IMR-90 (cell line): ENCODE data around the gene CNOT2. TPM values are rescaled to one million over a fixed set of nuclear protein-coding genes. Genes with fewer than 3 reads are reported as not detected.

Experiments
- ATAC-seq: fragments of 200-7000 bp; cut with Tn5 transposase; 2 replicates; pipeline ENCODE4 v1.9.1; 2020; ENCODE audit warnings: low read depth, mild to moderate bottlenecking, moderate library complexity
- BruUV-seq: library from RNA; stranded (reverse); fragments of 400-500 nt; replicated peaks from 2 replicates; lab custom pipeline; 2021; lab: Mats Ljungman, UMichigan
- CTCF ChIA-PET: fragments of 300-600 bp; formaldehyde crosslinking; extraction: SDS; loops from one replicate; lab custom pipeline; 2021; ENCODE audit warnings: antibody characterized with exemption; lab: Yijun Ruan, JAX
- POLR2A ChIA-PET: fragments of 300-600 bp; sonication (Branson Sonifier 250); formaldehyde crosslinking; loops from one replicate; lab custom pipeline; 2022; ENCODE audit warnings: antibody characterized with exemption; ENCODE audit not compliant: unreplicated experiment; lab: Charles Lee
- DNase-seq: peaks from one replicate; pipeline ENCODE4 v3.0.0; 2013
- H2AFZ ChIP-seq: replicated peaks from 2 replicates; pipeline ENCODE3; 2013; ENCODE audit warnings: low read length, mild to moderate bottlenecking; ENCODE audit not compliant: poor library complexity
- H2AK5ac ChIP-seq: 2 replicates; pipeline ENCODE4 v1.6.1; 2013; ENCODE audit warnings: low read depth, low read length, inconsistent platforms
- H2AK9ac ChIP-seq: replicated peaks from 2 replicates; pipeline ENCODE3; 2013; ENCODE audit warnings: mild to moderate bottlenecking, low read depth, low read length, moderate library complexity; ENCODE audit not compliant: poor library complexity
- H2BK120ac ChIP-seq: 2 replicates; pipeline ENCODE4 v1.6.1; 2013; ENCODE audit warnings: low read depth, low read length, inconsistent platforms
- H2BK15ac ChIP-seq: 3 replicates; pipeline ENCODE4 v1.6.1; 2013; ENCODE audit warnings: low read depth, low read length, inconsistent platforms
- H2BK20ac ChIP-seq: 2 replicates; pipeline ENCODE4 v1.6.1; 2013; ENCODE audit warnings: low read depth, mild to moderate bottlenecking, inconsistent platforms, low read length, moderate library complexity
- H2BK5ac ChIP-seq: 2 replicates; pipeline ENCODE4 v1.6.1; 2013; ENCODE audit warnings: mild to moderate bottlenecking, low read depth, low read length, inconsistent platforms; ENCODE audit not compliant: poor library complexity, severe bottlenecking
- H3K14ac ChIP-seq: replicated peaks from 2 replicates; pipeline ENCODE4 v1.6.1; 2013; ENCODE audit warnings: low read depth, low read length, inconsistent platforms
- H3K18ac ChIP-seq: 2 replicates; pipeline ENCODE4 v1.6.1; 2013; ENCODE audit warnings: low read depth, low read length, control low read depth
- H3K23ac ChIP-seq: 2 replicates; pipeline ENCODE4 v1.6.1; 2013; ENCODE audit warnings: low read depth, low read length, inconsistent platforms
- H3K27ac ChIP-seq: 2 replicates; pipeline ENCODE4 v1.5.1; 2013; ENCODE audit warnings: mild to moderate bottlenecking, control low read depth, low read length; ENCODE audit not compliant: insufficient read depth
- H3K27me3 ChIP-seq: 2 replicates; pipeline ENCODE4 v1.6.1; 2013; ENCODE audit warnings: low read length; ENCODE audit not compliant: control insufficient read depth, insufficient read depth
- H3K36me3 ChIP-seq: 2 replicates; pipeline ENCODE4 v1.6.1; 2013; ENCODE audit warnings: low read length, mixed read lengths; ENCODE audit not compliant: control insufficient read depth, insufficient read depth
- H3K4ac ChIP-seq: 2 replicates; pipeline ENCODE4 v1.6.1; 2013; ENCODE audit warnings: low read depth, low read length, inconsistent platforms
- H3K4me1 ChIP-seq: 2 replicates; pipeline ENCODE4 v1.6.1; 2013; ENCODE audit warnings: low read length, mixed read lengths; ENCODE audit not compliant: control insufficient read depth, insufficient read depth
- H3K4me2 ChIP-seq: 2 replicates; pipeline ENCODE4 v1.6.1; 2013; ENCODE audit warnings: low read depth, mild to moderate bottlenecking, control low read depth, low read length, moderate library complexity
- H3K4me3 ChIP-seq: 2 replicates; pipeline ENCODE4 v1.5.1; 2013; ENCODE audit warnings: low read depth, mild to moderate bottlenecking, control low read depth, low read length, moderate library complexity; ENCODE audit not compliant: insufficient read depth
- H3K56ac ChIP-seq: 2 replicates; pipeline ENCODE4 v1.6.1; 2013; ENCODE audit warnings: low read length, inconsistent platforms; ENCODE audit not compliant: insufficient read depth; ENCODE audit errors: extremely low read depth
- H3K79me1 ChIP-seq, 2 experiments: 2 replicates each; pipeline ENCODE4 v1.6.1; 2013; ENCODE audit warnings: low read length in 2 of 2, inconsistent platforms in 1 of 2, low read depth in 1 of 2
- H3K9ac ChIP-seq: 2 replicates; pipeline ENCODE4 v1.6.1; 2013; ENCODE audit warnings: low read depth, low read length, control low read depth
- H3K9me1 ChIP-seq: 2 replicates; pipeline ENCODE4 v1.6.1; 2013; ENCODE audit warnings: low read length, inconsistent platforms; ENCODE audit not compliant: insufficient read depth
- H3K9me3 ChIP-seq: 2 replicates; pipeline ENCODE4 v1.6.1; 2013; ENCODE audit warnings: low read length; ENCODE audit not compliant: control insufficient read depth, insufficient read depth
- H4K20me1 ChIP-seq: 2 replicates; pipeline ENCODE4 v1.6.1; 2013; ENCODE audit warnings: low read length, inconsistent platforms; ENCODE audit not compliant: insufficient read depth
- H4K5ac ChIP-seq: 2 replicates; pipeline ENCODE4 v1.6.1; 2013; ENCODE audit warnings: mild to moderate bottlenecking, low read depth, low read length, control low read depth
- H4K8ac ChIP-seq, 2 experiments: 2 replicates each; pipeline ENCODE4 v1.6.1; 2013; ENCODE audit warnings: low read depth in 2 of 2, low read length in 2 of 2, control low read depth in 1 of 2, inconsistent platforms in 1 of 2
- H4K91ac ChIP-seq: 2 replicates; pipeline ENCODE4 v1.6.1; 2013; ENCODE audit warnings: low read depth, low read length, inconsistent platforms; ENCODE audit not compliant: insufficient read depth
- CEBPB ChIP-seq: IDR thresholded peaks from 2 replicates; pipeline ENCODE4 v1.6.1; 2012; ENCODE audit warnings: low read depth, low read length, improper control_type of control experiment
- ELK1 ChIP-seq: fragments of 150-350 bp; IDR thresholded peaks from 2 replicates; pipeline ENCODE4 v1.6.1; 2016; ENCODE audit warnings: low read depth, mild to moderate bottlenecking, low read length, moderate library complexity, borderline replicate concordance
- MAFK ChIP-seq: IDR thresholded peaks from 2 replicates; pipeline ENCODE4 v1.6.1; 2012; ENCODE audit warnings: low read depth, low read length, improper control_type of control experiment
- MAZ ChIP-seq: IDR thresholded peaks from 2 replicates; pipeline ENCODE4 v1.6.1; 2012; ENCODE audit warnings: low read depth, mild to moderate bottlenecking, low read length, improper control_type of control experiment, moderate library complexity, borderline replicate concordance
- MXI1 ChIP-seq: IDR thresholded peaks from 2 replicates; pipeline ENCODE4 v1.6.1; 2012; ENCODE audit warnings: low read depth, mild to moderate bottlenecking, low read length, moderate library complexity, borderline replicate concordance
- NFE2L2 ChIP-seq: fragments of 150-350 bp; IDR thresholded peaks from 2 replicates; pipeline ENCODE4 v1.6.1; 2016; ENCODE audit warnings: low read depth, mild to moderate bottlenecking, low read length
- POLR2A ChIP-seq: IDR thresholded peaks from 2 replicates; pipeline ENCODE4 v1.6.1; 2012; ENCODE audit warnings: mild to moderate bottlenecking, low read depth, low read length
- RAD21 ChIP-seq: IDR thresholded peaks from 2 replicates; pipeline ENCODE4 v1.6.1; 2012; ENCODE audit warnings: low read length, improper control_type of control experiment
- RCOR1 ChIP-seq: IDR thresholded peaks from 2 replicates; pipeline ENCODE4 v1.6.1; 2012; ENCODE audit warnings: mild to moderate bottlenecking, low read length, improper control_type of control experiment; ENCODE audit not compliant: insufficient replicate concordance
- RFX5 ChIP-seq: IDR thresholded peaks from 2 replicates; pipeline ENCODE4 v1.8.0; 2012; ENCODE audit warnings: low read depth, mild to moderate bottlenecking, low read length, moderate library complexity
- SMC3 ChIP-seq: fragments of 150-350 bp; IDR thresholded peaks from 2 replicates; pipeline ENCODE4 v1.6.1; 2016; ENCODE audit warnings: low read depth, mild to moderate bottlenecking, antibody characterized with exemption, low read length, moderate library complexity
- dilution Hi-C: fragments of 300-500 bp; cut with HindIII; formaldehyde crosslinking; loops from one replicate; pipeline ENCODE4 v1.14.3; 2018; ENCODE audit warnings: low sequenced_read_pairs; ENCODE audit not compliant: unreplicated experiment
- in situ Hi-C: fragments of 300-500 bp; cut with MboI; formaldehyde crosslinking; loops from 3 replicates; pipeline ENCODE4 v1.14.3; 2019; ENCODE audit warnings: low sequenced_read_pairs, inconsistent platforms, mixed read lengths
- intact Hi-C: fragments of 100-400 bp; cut with micrococcal nuclease; formaldehyde crosslinking; loops from 2 replicates; pipeline ENCODE4 v1.10.0; 2022
- polyA plus RNA-seq, 3 experiments: library from polyadenylated mRNA; depleted of rRNA; stranded (reverse); fragments of >200 nt; gene quantifications; 2 replicates each; pipeline ENCODE4 v1.2.3, GENCODE V29; 2012; ENCODE audit warnings: low replicate concordance in 1 of 3
- total RNA-seq: library from RNA; depleted of rRNA; stranded (reverse); fragments of >200 nt; gene quantifications from 2 replicates; pipeline ENCODE4 v1.2.3, GENCODE V29; 2012
- TF ChIP-seq, protein P1 (sequence below): conservative IDR thresholded peaks from 2 replicates; pipeline ENCODE4 v1.5.1; 2012; ENCODE audit warnings: mild to moderate bottlenecking, low read depth, low read length, improper control_type of control experiment
- TF ChIP-seq, protein P2 (sequence below): fragments of 150-350 bp; IDR thresholded peaks from 2 replicates; pipeline ENCODE4 v1.6.1; 2017; ENCODE audit warnings: mild to moderate bottlenecking, antibody characterized with exemption, low read length, low read depth

Gene CNOT2
- total and polyA plus RNA-seq, 2 of the 4 experiments (the other 2 are of a cell fraction), result 63.4 to 159 TPM

DNA sequence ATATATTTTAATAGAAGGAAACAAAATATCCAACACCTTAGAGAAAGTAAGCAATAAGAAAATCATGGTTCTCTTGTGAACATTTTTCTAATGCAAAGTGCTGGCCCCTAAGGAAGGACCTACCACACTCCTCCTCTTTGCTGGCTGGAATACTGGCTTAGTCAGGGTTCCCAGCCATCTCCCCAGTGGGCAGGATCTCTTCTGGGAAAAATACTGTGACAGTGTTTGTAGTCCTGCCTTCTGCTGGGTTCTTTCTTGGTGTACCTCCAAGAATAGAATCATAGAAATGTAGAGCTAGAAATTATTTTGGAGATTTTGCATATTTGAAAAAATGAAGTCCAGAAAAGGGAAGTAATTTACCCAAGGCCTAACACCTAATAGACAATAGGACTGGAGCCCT lies 154.8 kb downstream of the CNOT2 start:
- Histone ChIP-seq H3K4me3 (no peak overlapping the region), H2BK120ac (no peak overlapping the region), H3K9me3 (no peaks in the 10 kb centered on the region), H2BK15ac (no peak overlapping the region), H4K20me1 (no peaks in the 10 kb centered on the region), H3K4me1 (no peaks in the 10 kb centered on the region), H4K91ac (no peak overlapping the region), H2BK5ac (no peak overlapping the region), H4K5ac (no peak overlapping the region), H3K4me2 (no peak overlapping the region), H2AK9ac (no peak overlapping the region), H3K79me1 (no peaks in the 10 kb centered on the region), H3K9ac (no peak overlapping the region), H3K27ac (no peak overlapping the region), H3K18ac (no peak overlapping the region), H3K23ac (no peak overlapping the region), H3K36me3 (no peaks in the 10 kb centered on the region), H4K8ac (no peak overlapping the region), H3K9me1 (no peaks in the 10 kb centered on the region), H3K56ac (no peak overlapping the region), H3K4ac (no peak overlapping the region), H2AK5ac (no peak overlapping the region), H3K14ac (no peak overlapping the region), H3K27me3 (no peaks in the 10 kb centered on the region), H2AFZ (no peak overlapping the region), H2BK20ac (no peak overlapping the region)
- no TSS peak for BruUV-seq
- CTCF ChIA-PET, result no interaction called here
- in situ Hi-C loops (no loop called here), dilution Hi-C loops (no loop called here), intact Hi-C loops (no loop called here)
- POLR2A ChIA-PET, result no interaction called here
- DNase-seq, result no peak
- no peak for ATAC-seq
- no peak for TF ChIP-seq NFE2L2
- TF ChIP-seq ELK1, result no peak
- TF ChIP-seq, protein P1, sequence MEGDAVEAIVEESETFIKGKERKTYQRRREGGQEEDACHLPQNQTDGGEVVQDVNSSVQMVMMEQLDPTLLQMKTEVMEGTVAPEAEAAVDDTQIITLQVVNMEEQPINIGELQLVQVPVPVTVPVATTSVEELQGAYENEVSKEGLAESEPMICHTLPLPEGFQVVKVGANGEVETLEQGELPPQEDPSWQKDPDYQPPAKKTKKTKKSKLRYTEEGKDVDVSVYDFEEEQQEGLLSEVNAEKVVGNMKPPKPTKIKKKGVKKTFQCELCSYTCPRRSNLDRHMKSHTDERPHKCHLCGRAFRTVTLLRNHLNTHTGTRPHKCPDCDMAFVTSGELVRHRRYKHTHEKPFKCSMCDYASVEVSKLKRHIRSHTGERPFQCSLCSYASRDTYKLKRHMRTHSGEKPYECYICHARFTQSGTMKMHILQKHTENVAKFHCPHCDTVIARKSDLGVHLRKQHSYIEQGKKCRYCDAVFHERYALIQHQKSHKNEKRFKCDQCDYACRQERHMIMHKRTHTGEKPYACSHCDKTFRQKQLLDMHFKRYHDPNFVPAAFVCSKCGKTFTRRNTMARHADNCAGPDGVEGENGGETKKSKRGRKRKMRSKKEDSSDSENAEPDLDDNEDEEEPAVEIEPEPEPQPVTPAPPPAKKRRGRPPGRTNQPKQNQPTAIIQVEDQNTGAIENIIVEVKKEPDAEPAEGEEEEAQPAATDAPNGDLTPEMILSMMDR, result no peak
- no peak for TF ChIP-seq MAZ
- no peak for TF ChIP-seq RFX5
- no peak for TF ChIP-seq RCOR1
- TF ChIP-seq, protein P2, sequence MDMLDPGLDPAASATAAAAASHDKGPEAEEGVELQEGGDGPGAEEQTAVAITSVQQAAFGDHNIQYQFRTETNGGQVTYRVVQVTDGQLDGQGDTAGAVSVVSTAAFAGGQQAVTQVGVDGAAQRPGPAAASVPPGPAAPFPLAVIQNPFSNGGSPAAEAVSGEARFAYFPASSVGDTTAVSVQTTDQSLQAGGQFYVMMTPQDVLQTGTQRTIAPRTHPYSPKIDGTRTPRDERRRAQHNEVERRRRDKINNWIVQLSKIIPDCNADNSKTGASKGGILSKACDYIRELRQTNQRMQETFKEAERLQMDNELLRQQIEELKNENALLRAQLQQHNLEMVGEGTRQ, result no peak
- no peak for TF ChIP-seq RAD21
- no peak for TF ChIP-seq MXI1
- no peak for TF ChIP-seq MAFK
- no peak for TF ChIP-seq POLR2A
- no peak for TF ChIP-seq SMC3
- no peak for TF ChIP-seq CEBPB
